Activated CD8-positive, alpha-beta memory T cell treated with anti-CD3 and anti-CD28 coated beads for 4 hours (primary cell): ENCODE results near the gene AFTPH.
"Not testable (repeated sequence)": the region's sequence is repeated elsewhere in the genome, so short reads cannot be mapped to it uniquely, and the experiment has no call there.

Experiments used
- DNase-seq, 2 donors: peaks; one replicate each; pipeline ENCODE4 v3.0.0-alpha.2; 2020; ENCODE audit warnings: low read depth in 2 of 2

The AFTPH gene

GRCh38 chr2:64493788-64494187 is 30.3 kb upstream of the AFTPH start:
- no peak for DNase-seq

GRCh38 chr2:64498438-64498837 is 25.7 kb upstream of the AFTPH start:
- no peak for DNase-seq

GRCh38 chr2:64500549-64500948 is 23.6 kb upstream of the AFTPH start:
- DNase-seq = no peak

GRCh38 chr2:64501946-64502345 is 22.2 kb upstream of the AFTPH start:
- DNase-seq = no peak

- DNase-seq = no peak
Observed at GRCh38 chr2:64502860-64503259, 21.3 kb upstream of the AFTPH start.

GRCh38 chr2:64504774-64505720 is 19.1 kb upstream of the AFTPH start:
- DNase-seq = no peak

GRCh38 chr2:64506686-64507085 is 17.4 kb upstream of the AFTPH start:
- no peak for DNase-seq

- DNase-seq = no peak
Observed at GRCh38 chr2:64514008-64514407, 10.1 kb upstream of the AFTPH start.

GRCh38 chr2:64515086-64515485 is 9.0 kb upstream of the AFTPH start:
- DNase-seq = no peak

GRCh38 chr2:64516651-64517510 is 7.2 kb upstream of the AFTPH start:
- DNase-seq = no peak

- no peak for DNase-seq
Observed at GRCh38 chr2:64517511-64517884, 6.6 kb upstream of the AFTPH start.

- DNase-seq = peak; percentile 44 to 47
Observed at GRCh38 chr2:64522843-64523428, 1.2 kb upstream of the AFTPH start.

GRCh38 chr2:64524604-64525316 is 632 bp downstream of the AFTPH start:
- no peak for DNase-seq

GRCh38 chr2:64525317-64525613 is 1.1 kb downstream of the AFTPH start:
- DNase-seq = peak in 1 of 2 donors; percentile 40

- no peak for DNase-seq
Observed at GRCh38 chr2:64526034-64526433, 1.9 kb downstream of the AFTPH start.

GRCh38 chr2:64530946-64531345 is 6.8 kb downstream of the AFTPH start:
- not testable (repeated sequence) for DNase-seq

GRCh38 chr2:64532030-64532429 is 7.9 kb downstream of the AFTPH start:
- no peak for DNase-seq

GRCh38 chr2:64533882-64534281 is 9.8 kb downstream of the AFTPH start:
- no peak for DNase-seq

GRCh38 chr2:64534363-64534762 is 10.2 kb downstream of the AFTPH start:
- DNase-seq = no peak

GRCh38 chr2:64535024-64535423 is 10.9 kb downstream of the AFTPH start:
- DNase-seq = no peak

- no peak for DNase-seq
Observed at GRCh38 chr2:64537991-64538390, 13.9 kb downstream of the AFTPH start.
